Urothelium cell line (cell line): Measurements from ENCODE around the gene SC5D.
A peak's percentile ranks its signal among the peaks of the same experiment; 100 is the strongest.

Experiments
- DNase-seq: peaks from one replicate; pipeline ENCODE4 v3.0.0; 2011; ENCODE audit warnings: low spot score, mixed read lengths
- FAIRE-seq: peaks from 2 replicates; lab custom pipeline; 2011; peaks lifted over from hg19 to GRCh38; lab: Jason Lieb, UNC

The SC5D gene, protein sequence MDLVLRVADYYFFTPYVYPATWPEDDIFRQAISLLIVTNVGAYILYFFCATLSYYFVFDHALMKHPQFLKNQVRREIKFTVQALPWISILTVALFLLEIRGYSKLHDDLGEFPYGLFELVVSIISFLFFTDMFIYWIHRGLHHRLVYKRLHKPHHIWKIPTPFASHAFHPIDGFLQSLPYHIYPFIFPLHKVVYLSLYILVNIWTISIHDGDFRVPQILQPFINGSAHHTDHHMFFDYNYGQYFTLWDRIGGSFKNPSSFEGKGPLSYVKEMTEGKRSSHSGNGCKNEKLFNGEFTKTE

GRCh38 chr11:121292495-121293287 lies at the start of gene SC5D:
TSS of gene SC5D (plus strand) at chr11:121292771. CDS start at chr11:121303376, 10,605 bp downstream.
- FAIRE-seq (no peak), DNase-seq (peak; percentile 95)

DNA sequence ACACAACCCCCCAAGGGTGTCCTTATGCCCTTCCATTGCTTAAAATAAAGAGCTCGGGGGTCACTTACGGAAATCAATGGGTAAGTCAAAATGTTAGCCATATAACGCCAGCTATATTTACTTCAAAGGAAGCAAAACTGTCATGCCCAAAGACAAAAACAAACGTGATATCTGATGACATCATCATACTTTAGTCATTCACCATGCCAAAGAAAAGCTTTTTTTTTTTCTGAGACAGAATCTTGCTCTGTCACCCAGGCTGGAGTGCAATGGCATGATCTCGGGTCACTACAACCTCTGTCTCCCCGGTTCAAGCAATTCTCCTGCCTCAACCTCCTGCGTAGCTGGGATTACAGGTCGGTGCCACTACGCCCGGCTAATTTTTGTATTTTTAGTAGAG lies 47.7 kb upstream of the SC5D start:
- FAIRE-seq (no peak), DNase-seq (peak; percentile 9)

- DNase-seq (no peak), FAIRE-seq (no peak)
Measured at GRCh38 chr11:121246021-121246768, 46.4 kb upstream of the SC5D start.

DNA sequence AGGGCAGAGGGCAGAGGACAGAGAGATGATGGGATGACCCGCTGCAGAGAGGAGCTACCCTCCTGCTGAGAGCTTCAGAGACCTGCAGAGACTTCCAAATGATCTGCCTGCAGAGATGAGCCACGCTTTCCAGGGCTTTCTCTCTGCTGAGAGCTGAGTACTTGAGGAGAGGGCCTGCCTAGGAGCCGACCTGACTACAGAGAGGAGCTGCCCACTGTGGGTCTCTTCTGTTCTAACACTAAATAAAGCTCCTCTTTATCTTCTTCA lies 45.9 kb upstream of the SC5D start:
- no peak for FAIRE-seq
- no peak for DNase-seq

DNA sequence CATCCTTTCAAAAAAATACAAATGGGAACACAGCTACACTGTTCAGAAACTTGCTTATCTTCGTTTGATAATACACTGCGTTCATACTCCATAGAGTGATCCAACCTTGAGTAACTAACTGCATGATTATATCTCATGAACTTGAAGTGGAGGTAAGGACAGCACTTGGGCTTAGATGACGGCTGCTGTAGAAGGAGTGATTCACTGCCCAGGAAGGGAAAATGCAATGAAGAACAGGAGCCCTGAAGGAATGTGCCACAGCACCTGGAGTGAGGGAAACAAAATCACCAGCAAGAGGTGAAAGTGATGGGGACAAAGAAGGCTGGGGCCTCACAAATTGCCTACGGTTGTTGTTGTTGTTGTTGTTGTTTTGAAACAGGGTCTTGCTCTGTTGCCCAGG lies 44.1 kb upstream of the SC5D start:
- DNase-seq, result no peak
- no peak for FAIRE-seq

DNA sequence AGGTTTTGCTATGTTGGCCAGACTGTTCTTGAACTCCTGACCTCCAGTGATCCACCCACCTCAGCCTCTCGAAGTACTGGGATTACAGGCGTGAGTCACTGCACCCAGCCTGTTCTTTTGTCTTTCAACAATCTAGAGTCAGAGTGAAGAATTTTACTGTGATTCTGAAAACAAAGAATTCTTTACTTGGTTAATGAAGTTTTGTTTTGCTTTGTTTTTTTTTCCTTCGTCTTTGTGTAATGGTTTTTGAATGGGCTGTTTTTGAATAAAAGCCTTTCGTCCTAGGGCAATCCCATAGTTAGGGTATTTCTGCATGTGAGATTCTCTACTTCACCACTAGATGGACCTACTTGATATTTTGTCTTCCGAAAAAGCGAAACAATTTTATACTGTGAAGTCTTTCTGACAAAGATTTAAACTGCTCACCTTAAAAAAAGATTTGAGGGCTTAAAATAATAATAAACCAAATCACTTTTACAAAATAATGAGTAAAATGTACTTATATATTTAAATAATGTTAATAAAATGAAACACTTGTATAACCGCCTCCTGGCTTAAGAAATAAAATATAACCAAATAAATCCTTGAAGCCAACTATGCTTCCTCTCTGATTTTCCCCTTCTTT lies 43.4 kb upstream of the SC5D start:
- FAIRE-seq (no peak), DNase-seq (peak; percentile 32)

- DNase-seq (no peak), FAIRE-seq (no peak)
Measured at GRCh38 chr11:121250843-121251242, 41.7 kb upstream of the SC5D start.

GRCh38 chr11:121253951-121254350 lies 38.6 kb upstream of the SC5D start:
- DNase-seq (no peak), FAIRE-seq (no peak)

GRCh38 chr11:121254756-121255155 lies 37.8 kb upstream of the SC5D start:
- FAIRE-seq (no peak), DNase-seq (no peak)

DNA sequence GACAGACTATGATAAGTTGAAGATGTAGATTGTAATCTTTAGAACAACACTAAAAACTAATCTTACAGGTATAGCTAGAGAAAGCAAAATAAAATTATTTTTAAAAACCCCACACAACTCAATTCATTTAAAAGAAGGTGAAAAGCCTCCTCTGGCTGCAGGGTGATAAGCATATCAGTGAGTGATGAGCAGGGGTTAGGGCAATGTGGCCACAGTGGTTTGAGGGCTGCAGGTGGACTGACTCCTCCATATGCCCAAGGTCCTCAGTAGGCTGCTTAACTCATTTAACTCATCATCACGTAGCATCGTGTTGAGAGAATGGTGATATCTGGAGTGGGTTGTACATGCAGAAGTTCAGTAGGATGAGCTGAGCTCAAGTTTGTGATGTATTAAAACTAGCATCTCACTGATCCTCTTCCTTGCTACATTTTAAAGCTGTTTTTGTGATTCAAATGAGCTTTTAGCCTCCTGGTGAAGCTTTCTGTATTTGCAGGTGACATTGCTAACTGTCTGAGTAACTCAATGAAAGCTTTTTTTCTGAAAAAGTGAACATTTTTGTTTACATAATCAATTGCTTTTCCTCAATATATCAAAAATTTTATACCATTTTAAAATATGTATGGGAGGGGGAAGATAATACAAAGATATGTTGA lies 37.0 kb upstream of the SC5D start:
- DNase-seq (no peak), FAIRE-seq (no peak)

- FAIRE-seq (no peak), DNase-seq (no peak)
Measured at GRCh38 chr11:121257289-121257688, 35.3 kb upstream of the SC5D start.

DNA sequence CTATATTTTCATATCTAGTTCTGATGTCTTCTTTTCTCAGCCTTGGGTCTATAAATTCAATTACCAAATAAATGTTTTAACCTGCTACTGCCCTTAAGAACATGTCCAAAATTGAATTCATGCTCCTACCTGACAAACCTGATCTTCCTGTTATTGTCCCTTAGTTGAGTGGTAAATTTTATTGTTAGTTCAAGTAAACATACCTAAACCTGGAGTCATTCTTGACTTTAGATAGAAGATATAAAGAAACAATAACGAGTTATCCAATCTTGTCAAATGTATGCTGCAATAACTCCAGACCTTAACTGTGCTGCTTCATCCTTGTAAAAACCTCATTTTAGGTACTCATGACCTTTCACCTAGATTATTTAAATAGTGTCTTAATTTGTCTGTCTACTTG lies 34.6 kb upstream of the SC5D start:
- DNase-seq, result no peak

DNA sequence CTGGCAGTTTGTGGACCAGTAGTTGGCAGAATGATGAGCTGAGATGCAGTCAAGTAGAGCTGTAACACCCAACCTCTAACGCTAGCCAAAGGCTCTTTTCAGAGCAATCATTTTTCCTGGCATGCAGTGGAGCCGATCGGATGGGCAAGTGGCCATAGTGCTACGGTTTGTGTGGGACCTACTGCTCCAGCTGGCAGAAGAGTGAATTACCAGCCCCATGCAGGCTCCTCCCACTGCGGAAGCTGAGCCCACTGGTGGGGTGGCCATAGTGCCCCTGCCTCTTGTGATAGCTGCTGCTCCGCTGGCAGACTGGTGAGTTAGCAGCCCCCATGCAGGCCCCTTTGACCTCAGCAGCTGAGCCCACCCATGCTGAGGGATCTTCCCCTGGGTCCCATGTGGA lies 27.0 kb upstream of the SC5D start:
- no peak for DNase-seq
- no peak for FAIRE-seq

More for the DNA sequence above, 34.6 kb upstream of the SC5D start:
- FAIRE-seq, result no peak

DNA sequence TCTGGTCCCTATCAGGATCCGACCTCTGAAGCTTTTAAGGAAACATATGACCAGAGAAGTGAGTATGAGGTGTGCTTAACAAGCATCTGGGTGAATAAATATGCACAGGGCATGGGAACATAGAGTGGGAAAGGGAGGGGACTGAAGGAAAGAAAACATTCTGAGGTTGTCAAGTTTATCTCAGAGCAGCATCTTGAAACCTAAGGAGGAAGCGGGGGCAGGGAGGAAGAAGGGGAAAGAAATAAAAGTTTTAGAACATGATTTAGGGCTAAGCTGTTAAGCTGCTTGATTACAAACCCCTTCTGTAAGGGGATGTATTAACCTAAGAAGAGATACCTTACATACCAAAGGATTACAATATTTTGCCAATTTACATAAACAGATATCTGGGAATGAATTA lies 24.0 kb upstream of the SC5D start:
- DNase-seq (no peak), FAIRE-seq (no peak)

- no peak for FAIRE-seq
- DNase-seq, result no peak
Measured at GRCh38 chr11:121270001-121270678, 22.4 kb upstream of the SC5D start.

DNA sequence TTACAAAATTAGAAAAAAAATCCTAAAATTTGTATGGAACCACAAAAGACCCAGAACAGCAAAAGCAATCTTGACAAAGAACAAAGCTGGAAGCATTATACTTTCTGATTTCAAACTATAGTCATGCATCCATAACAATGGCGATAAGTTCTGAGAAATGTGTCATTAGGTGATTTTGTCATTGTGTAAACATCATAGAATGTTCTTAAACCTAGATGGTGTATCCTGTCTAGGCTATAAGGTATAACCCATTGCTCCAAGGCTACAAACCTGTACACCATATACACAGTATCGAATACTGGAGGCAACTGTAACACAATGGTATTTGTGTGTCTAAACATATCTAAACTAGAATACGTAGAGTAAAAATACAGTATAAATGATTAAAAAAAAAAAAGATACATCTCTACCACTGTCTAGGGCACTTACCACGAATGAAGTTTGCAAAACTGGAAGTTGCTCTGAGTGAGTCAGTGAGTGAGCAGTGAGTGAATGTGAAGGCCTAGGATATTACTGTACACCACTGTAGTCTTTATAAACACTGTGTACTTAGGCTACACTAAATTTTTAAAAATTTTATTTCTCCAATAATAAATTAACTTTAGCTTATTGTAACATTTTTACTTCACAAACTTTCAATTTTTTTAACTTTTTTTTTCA lies 18.1 kb upstream of the SC5D start:
- FAIRE-seq (no peak), DNase-seq (no peak)

- FAIRE-seq (no peak), DNase-seq (no peak)
Measured at GRCh38 chr11:121281698-121282097, 10.9 kb upstream of the SC5D start.

GRCh38 chr11:121282386-121282785 lies 10.2 kb upstream of the SC5D start:
- DNase-seq, result no peak
- FAIRE-seq, result no peak

DNA sequence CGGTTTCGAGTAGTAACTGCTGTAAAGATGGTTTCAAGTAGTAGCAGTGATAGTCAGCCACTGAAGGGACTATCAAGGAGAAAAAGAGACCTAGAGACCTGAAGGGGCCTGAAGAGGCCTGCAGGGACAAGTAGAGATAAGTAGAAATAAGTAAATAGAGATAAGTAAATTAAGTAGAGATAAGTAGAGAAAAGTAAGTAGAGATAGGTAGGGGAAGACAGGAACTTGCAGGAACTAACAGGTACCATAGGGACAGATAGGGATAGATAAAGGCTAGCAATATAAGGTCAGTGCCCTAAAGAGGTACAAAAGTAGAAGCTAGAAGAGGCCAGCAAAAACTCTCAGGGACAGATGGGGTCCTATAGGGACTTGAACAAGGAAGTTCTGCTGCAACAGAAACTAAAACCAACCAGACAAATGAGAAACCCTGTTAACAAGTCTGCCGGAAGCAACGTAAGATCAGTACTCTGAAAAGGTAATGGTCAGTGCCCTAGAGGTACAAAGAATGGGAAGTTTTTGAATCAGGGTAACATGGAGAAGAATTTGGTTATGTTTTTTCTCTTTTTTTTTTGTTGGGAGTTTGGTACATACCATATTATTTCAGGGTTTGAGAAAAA lies 9.6 kb upstream of the SC5D start:
- FAIRE-seq, result no peak
- no peak for DNase-seq
